Glutamatergic neuron (in vitro differentiated cells): ENCODE measurements around the gene PPM1E. TPM values are rescaled to one million over a fixed set of nuclear protein-coding genes. Genes with fewer than 3 reads are reported as not detected.

Experiments used
- DNase-seq: peaks from one replicate; pipeline ENCODE4 v3.0.0; 2022
- H3K27ac Mint-ChIP-seq: one replicate; pipeline ENCODE4 v1.8.0; 2020; ENCODE audit warnings: mild to moderate bottlenecking, mixed read lengths, inconsistent platforms; ENCODE audit not compliant: unreplicated experiment
- H3K27me3 Mint-ChIP-seq: one replicate; pipeline ENCODE4 v1.8.0; 2020; ENCODE audit warnings: mild to moderate bottlenecking, moderate library complexity, mixed read lengths, inconsistent platforms; ENCODE audit not compliant: unreplicated experiment
- H3K36me3 Mint-ChIP-seq: one replicate; pipeline ENCODE4 v1.8.0; 2020; ENCODE audit warnings: mild to moderate bottlenecking, mixed read lengths, inconsistent platforms; ENCODE audit not compliant: unreplicated experiment
- H3K4me1 Mint-ChIP-seq: one replicate; pipeline ENCODE4 v1.8.0; 2020; ENCODE audit warnings: mild to moderate bottlenecking, low read depth, mixed read lengths, inconsistent platforms; ENCODE audit not compliant: unreplicated experiment
- H3K4me3 Mint-ChIP-seq: one replicate; pipeline ENCODE4 v1.8.0; 2020; ENCODE audit warnings: mild to moderate bottlenecking, mixed read lengths, inconsistent platforms; ENCODE audit not compliant: unreplicated experiment
- H3K9me3 Mint-ChIP-seq: one replicate; pipeline ENCODE4 v1.8.0; 2020; ENCODE audit warnings: mild to moderate bottlenecking, moderate library complexity, mixed read lengths, inconsistent platforms; ENCODE audit not compliant: unreplicated experiment
- CTCF ChIP-seq: fragments of 200-600 bp; sonication (generic); IDR thresholded peaks from one replicate; pipeline ENCODE4 v1.5.0; 2021; ENCODE audit not compliant: partially characterized antibody, unreplicated experiment
- total RNA-seq: library from RNA; stranded (reverse); fragmentation: NEBNext Ultra II Directional; extraction: Animal tissue kit (Norgen Biotek cat#: 25700); gene quantifications from one replicate; pipeline ENCODE4 v1.2.1, GENCODE V29; 2021; ENCODE audit not compliant: unreplicated experiment

PPM1E gene
- total RNA-seq, 1 donor from 2014 or later, result 52.5 TPM

- Mint-ChIP-seq H3K4me1 (no peaks in the 10 kb centered on the region), H3K27ac (no peak overlapping the region), H3K4me3 (no peak overlapping the region), H3K9me3 (no peaks in the 10 kb centered on the region), H3K36me3 (no peaks in the 10 kb centered on the region), H3K27me3 (no peaks in the 10 kb centered on the region)
- no peak for DNase-seq
- TF ChIP-seq CTCF, result no peak
These were observed 272.7 kb downstream of the PPM1E start for GRCh38 chr17:59028328-59028727.

- H3K27me3 Mint-ChIP-seq, result no peaks in the 10 kb centered on the region
- H3K4me3 Mint-ChIP-seq, result no peak overlapping the region
- H3K4me1 Mint-ChIP-seq, result no peaks in the 10 kb centered on the region
- no peaks in the 10 kb centered on the region for H3K9me3 Mint-ChIP-seq
- DNase-seq, result no peak
- H3K27ac Mint-ChIP-seq, result no peak overlapping the region
- no peak for TF ChIP-seq CTCF
- no peaks in the 10 kb centered on the region for H3K36me3 Mint-ChIP-seq
These were observed 275.2 kb downstream of the PPM1E start for GRCh38 chr17:59030811-59031210.

Other genes starting within 250 kb of the PPM1E start
- 152 TPM for gene MTMR4, start 241.2 kb upstream of the PPM1E start, total RNA-seq
- 0.20 TPM for gene TEX14, start 63.8 kb upstream of the PPM1E start, total RNA-seq
- 8.5 TPM for gene RAD51C, start 63.3 kb upstream of the PPM1E start, total RNA-seq